Suprapubic skin (tissue), 4 donors: ENCODE data around the gene PSMA2. TPM values are rescaled to one million over a fixed set of nuclear protein-coding genes. Genes with fewer than 3 reads are reported as not detected.

Source experiments
- DNase-seq, 2 donors: peaks; one replicate each; pipeline ENCODE4 v3.0.0-alpha.2; 2019; ENCODE audit warnings: low spot score in 2 of 2
- H3K27ac ChIP-seq: fragments of 200-600 bp; sonication (generic); one replicate; pipeline ENCODE4 v1.5.1; 2019
- H3K27me3 ChIP-seq: fragments of 200-600 bp; sonication (generic); one replicate; pipeline ENCODE4 v1.5.1; 2019
- H3K36me3 ChIP-seq: fragments of 200-600 bp; sonication (generic); one replicate; pipeline ENCODE4 v1.5.1; 2019
- H3K4me1 ChIP-seq: fragments of 200-600 bp; sonication (generic); one replicate; pipeline ENCODE4 v1.5.1; 2019
- H3K4me3 ChIP-seq: fragments of 200-600 bp; sonication (generic); one replicate; pipeline ENCODE4 v1.5.1; 2019; ENCODE audit warnings: mild to moderate bottlenecking
- H3K9me3 ChIP-seq: fragments of 200-600 bp; sonication (generic); one replicate; pipeline ENCODE4 v1.5.1; 2019
- EP300 ChIP-seq: sonication (generic); formaldehyde crosslinking; IDR thresholded peaks from one replicate; pipeline ENCODE4 v1.6.1; 2017; ENCODE audit warnings: antibody characterized with exemption
- POLR2A ChIP-seq, 2 donors: fragments of 450-650 bp; IDR thresholded peaks; one replicate each; pipeline ENCODE4 v1.6.1; 2017; ENCODE audit warnings: antibody characterized with exemption in 2 of 2, mild to moderate bottlenecking in 2 of 2, moderate library complexity in 2 of 2
- POLR2AphosphoS5 ChIP-seq, 3 donors: sonication (generic); formaldehyde crosslinking; IDR thresholded peaks; one replicate each; pipeline ENCODE4 v1.6.1; 2017; ENCODE audit warnings: antibody characterized with exemption in 3 of 3
- WGBS: methylation state at CpG from one replicate; pipeline ENCODE4 v1.1.5; 2018; 5-methylcytosine and 5-hydroxymethylcytosine counted together
- total RNA-seq, 4 donors: library from RNA; depleted of rRNA; stranded (reverse); fragments of >200 nt; gene quantifications; one replicate each; pipeline ENCODE4 v1.1.0, GENCODE V29; 2016
- TF ChIP-seq, protein P1 (sequence below), 2 donors: fragments of 200-600 bp in 1 of 2; fragments of 450-650 bp in 1 of 2; sonication (generic) in 1 of 2; IDR thresholded peaks; one replicate each; pipeline ENCODE4 v1.5.1; 2016 to 2019; ENCODE audit warnings: antibody characterized with exemption in 2 of 2, mild to moderate bottlenecking in 1 of 2, moderate library complexity in 1 of 2

The PSMA2 gene
- total RNA-seq, 4 donors from 2014 or later = 29.9 to 58.9 (median 46.0) TPM

DNA sequence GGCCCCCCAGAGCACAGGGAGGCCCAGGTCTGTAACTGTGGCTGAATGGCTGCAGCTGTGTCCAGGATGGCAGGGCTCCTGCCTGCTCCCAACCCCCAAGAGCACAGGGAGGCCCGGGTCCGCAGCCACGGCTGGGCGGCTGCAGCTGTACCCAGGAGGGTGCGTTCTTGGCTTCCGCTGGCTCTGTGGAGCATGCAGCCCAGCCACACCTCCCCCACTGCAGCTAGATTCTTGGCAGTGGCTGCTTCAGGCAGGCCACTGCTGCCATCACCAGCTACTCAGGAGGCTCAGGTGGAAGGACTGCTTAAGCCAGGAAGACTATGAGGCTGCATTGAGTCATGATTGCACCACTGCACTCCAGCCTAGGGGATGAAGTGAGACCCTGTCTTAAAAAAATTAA, 48.0 kb downstream of the PSMA2 start:
- Histone ChIP-seq H3K9me3 (no peaks in the 10 kb centered on the region), H3K4me3 (no peak overlapping the region), H3K27ac (no peak overlapping the region), H3K4me1 (peaks cover 14% of the 10 kb centered on the region), H3K27me3 (no peaks in the 10 kb centered on the region), H3K36me3 (no peaks in the 10 kb centered on the region)
- no peak for DNase-seq
- 87% methylated on average over 6 of the region's 6 CpGs for WGBS
- TF ChIP-seq, protein P1, sequence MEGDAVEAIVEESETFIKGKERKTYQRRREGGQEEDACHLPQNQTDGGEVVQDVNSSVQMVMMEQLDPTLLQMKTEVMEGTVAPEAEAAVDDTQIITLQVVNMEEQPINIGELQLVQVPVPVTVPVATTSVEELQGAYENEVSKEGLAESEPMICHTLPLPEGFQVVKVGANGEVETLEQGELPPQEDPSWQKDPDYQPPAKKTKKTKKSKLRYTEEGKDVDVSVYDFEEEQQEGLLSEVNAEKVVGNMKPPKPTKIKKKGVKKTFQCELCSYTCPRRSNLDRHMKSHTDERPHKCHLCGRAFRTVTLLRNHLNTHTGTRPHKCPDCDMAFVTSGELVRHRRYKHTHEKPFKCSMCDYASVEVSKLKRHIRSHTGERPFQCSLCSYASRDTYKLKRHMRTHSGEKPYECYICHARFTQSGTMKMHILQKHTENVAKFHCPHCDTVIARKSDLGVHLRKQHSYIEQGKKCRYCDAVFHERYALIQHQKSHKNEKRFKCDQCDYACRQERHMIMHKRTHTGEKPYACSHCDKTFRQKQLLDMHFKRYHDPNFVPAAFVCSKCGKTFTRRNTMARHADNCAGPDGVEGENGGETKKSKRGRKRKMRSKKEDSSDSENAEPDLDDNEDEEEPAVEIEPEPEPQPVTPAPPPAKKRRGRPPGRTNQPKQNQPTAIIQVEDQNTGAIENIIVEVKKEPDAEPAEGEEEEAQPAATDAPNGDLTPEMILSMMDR (IDR thresholded peaks at IDR 0.05) = no peak
- TF ChIP-seq POLR2AphosphoS5 (IDR thresholded peaks at IDR 0.05) (no peak), EP300 (no peak), POLR2A (IDR thresholded peaks at IDR 0.05) (no peak)

DNA sequence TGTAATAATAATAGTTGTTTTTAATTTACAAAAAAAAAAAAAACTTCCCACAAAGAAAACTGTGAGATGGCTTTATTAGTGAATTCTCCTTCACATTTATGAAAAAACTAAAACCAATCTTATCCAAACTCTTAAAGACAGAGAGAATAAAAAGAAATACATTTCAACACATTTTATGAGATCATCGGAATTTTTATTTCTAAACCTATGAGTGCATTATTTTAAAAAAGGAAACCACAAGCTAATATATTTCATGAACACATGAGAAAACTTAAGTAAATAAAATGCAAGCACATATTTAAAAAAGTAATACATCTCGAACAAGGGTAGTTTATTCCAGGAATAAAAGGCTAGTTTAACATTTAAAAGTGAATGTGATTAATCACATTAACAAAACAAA, 51.6 kb downstream of the PSMA2 start:
- 91% methylated on average over 2 of the region's 2 CpGs for WGBS
- no peaks in the 10 kb centered on the region for H3K9me3 ChIP-seq
- H3K27ac ChIP-seq = no peak overlapping the region
- H3K36me3 ChIP-seq = no peaks in the 10 kb centered on the region
- H3K27me3 ChIP-seq = no peaks in the 10 kb centered on the region
- no peaks in the 10 kb centered on the region for H3K4me1 ChIP-seq
- no peak for TF ChIP-seq POLR2A (IDR thresholded peaks at IDR 0.05)
- TF ChIP-seq, protein P1 (IDR thresholded peaks at IDR 0.05) = no peak
- TF ChIP-seq POLR2AphosphoS5 (IDR thresholded peaks at IDR 0.05) = no peak
- TF ChIP-seq EP300 = no peak
- H3K4me3 ChIP-seq = no peak overlapping the region
- DNase-seq = no peak

DNA sequence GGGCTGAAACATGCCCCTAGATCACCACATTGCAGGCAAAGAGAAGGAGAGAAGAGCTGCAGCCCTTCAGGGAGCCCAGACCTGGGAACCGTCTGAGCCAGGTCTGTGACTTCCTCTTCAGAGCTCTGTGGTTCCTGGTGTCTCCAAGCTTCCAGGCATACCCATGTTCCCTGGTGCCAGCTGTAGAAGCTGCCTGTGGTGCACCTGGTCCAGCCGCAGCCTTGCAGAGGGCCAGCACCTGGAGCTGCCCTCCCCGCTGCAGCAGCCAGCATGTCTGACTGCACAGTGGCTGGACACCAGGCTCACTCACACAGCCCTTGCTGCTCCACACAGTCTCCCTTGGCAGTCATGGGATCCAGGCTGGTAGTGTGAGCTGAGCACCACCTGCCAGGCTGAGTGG, 53.7 kb downstream of the PSMA2 start:
- TF ChIP-seq EP300 (no peak), POLR2AphosphoS5 (IDR thresholded peaks at IDR 0.05) (no peak), POLR2A (IDR thresholded peaks at IDR 0.05) (no peak)
- TF ChIP-seq, protein P1 (IDR thresholded peaks at IDR 0.05) = no peak
- no peak overlapping the region for H3K27ac ChIP-seq
- no peak for DNase-seq
- no peaks in the 10 kb centered on the region for H3K27me3 ChIP-seq
- H3K4me1 ChIP-seq = no peaks in the 10 kb centered on the region
- 90% methylated on average over 3 of the region's 3 CpGs for WGBS
- no peaks in the 10 kb centered on the region for H3K36me3 ChIP-seq
- H3K9me3 ChIP-seq = no peaks in the 10 kb centered on the region
- H3K4me3 ChIP-seq = no peak overlapping the region

DNA sequence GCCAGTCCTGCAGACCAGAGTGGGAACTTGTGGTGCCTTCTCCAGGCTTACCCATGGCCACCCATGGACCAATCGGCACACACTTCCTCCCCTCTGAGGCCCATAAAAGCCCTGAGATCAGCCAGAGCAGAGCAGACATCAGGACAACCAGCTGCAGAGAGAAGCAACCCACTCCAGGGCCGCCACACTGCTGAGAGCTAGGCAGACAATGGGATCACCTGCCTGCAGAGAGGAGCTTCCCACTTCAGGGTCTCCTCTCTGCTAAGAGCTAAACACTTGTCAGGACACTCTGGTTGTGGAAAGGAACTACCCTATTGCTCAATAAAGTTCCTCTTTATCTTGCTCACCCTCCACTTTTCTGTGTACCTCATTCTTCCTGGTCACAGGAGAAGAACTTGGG, 54.1 kb downstream of the PSMA2 start:
- Histone ChIP-seq H3K9me3 (no peaks in the 10 kb centered on the region), H3K36me3 (no peaks in the 10 kb centered on the region), H3K4me1 (no peaks in the 10 kb centered on the region), H3K27me3 (no peaks in the 10 kb centered on the region), H3K27ac (no peak overlapping the region), H3K4me3 (no peak overlapping the region)
- WGBS = 82% methylated on average over 2 of the region's 2 CpGs
- DNase-seq = no peak
- TF ChIP-seq EP300 = no peak
- no peak for TF ChIP-seq POLR2A (IDR thresholded peaks at IDR 0.05)
- TF ChIP-seq POLR2AphosphoS5 (IDR thresholded peaks at IDR 0.05) = no peak
- TF ChIP-seq, protein P1 (IDR thresholded peaks at IDR 0.05) = no peak

DNA sequence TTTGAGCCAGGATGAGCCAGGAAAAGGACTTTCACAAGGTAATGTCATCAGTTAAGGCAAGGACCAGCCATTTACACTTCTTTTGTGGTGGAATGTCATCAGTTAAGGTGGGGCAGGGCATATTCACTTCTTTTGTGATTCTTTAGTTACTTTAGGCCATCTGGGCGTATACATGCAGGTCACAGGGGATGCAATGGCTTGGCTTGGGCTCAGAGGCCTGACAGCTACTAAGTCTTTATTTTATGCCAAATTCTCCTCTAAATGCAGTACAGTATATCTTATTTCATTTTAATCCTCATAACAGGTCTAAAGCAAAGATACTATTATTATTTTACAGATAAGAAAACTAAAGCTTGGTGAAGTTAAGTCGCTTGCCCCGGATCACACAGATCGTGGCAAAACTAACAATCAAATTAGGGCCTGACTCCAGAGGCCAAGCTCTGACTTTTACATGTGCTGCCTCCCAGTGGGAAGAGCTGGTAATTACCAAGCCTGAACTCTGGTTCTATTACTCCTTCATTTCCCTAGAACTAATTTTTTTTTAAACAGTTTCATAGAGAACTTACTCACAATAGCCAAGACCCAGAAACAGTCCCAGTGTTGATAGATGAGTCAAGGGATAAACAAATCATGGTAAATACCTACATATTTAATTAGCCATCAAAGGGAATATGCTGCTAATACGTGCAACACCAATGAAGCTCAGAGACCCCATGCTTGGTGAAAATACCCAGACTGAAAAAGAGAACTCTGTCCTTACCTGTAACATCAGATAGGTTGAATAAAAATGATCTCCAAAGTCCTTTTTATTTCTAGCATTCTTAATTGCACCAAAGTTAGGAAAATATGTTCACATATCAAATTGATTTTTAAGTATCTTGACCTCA, 55.5 kb downstream of the PSMA2 start:
- Histone ChIP-seq H3K36me3 (no peaks in the 10 kb centered on the region), H3K4me3 (no peak overlapping the region), H3K27me3 (no peaks in the 10 kb centered on the region), H3K9me3 (no peaks in the 10 kb centered on the region), H3K4me1 (no peaks in the 10 kb centered on the region), H3K27ac (no peak overlapping the region)
- DNase-seq = no peak
- TF ChIP-seq, protein P1 (IDR thresholded peaks at IDR 0.05) = peak; percentile 74 to 76
- TF ChIP-seq POLR2AphosphoS5 (IDR thresholded peaks at IDR 0.05) = no peak
- 44% methylated on average over 5 of the region's 5 CpGs for WGBS
